ENCODE data around the gene CCM2.

Gene CCM2

GRCh38 chr7:45102785-45103712 lies 103.0 kb downstream of the CCM2 start:
- no peak overlapping the region for H3K9ac ChIP-seq (ENCODE audit: low read depth, low read length)
- no peaks in the 10 kb centered on the region for H3K27me3 ChIP-seq (ENCODE audit: insufficient read depth, low read length)
- H3K36me3 ChIP-seq (ENCODE audit: insufficient read depth, low read length) = peaks cover 94% of the 10 kb centered on the region
- no peaks in the 10 kb centered on the region for H3K4me1 ChIP-seq (ENCODE audit: insufficient read depth, low read length)
- H3K4me3 ChIP-seq (ENCODE audit: low read length) = no peak overlapping the region
- WGBS = 91% methylated on average over 14 of the region's 14 CpGs
- H3K27ac ChIP-seq (ENCODE audit: low read depth, low read length) = no peak overlapping the region
- H3K9me3 ChIP-seq (ENCODE audit: insufficient read depth, low read depth, low read length) = no peaks in the 10 kb centered on the region

- peaks cover 100% of the 10 kb centered on the region for H3K36me3 ChIP-seq (ENCODE audit: insufficient read depth, low read length)
- H3K27ac ChIP-seq (ENCODE audit: low read depth, low read length) = no peak overlapping the region
- WGBS = 95% methylated on average over 17 of the region's 17 CpGs
- H3K4me1 ChIP-seq (ENCODE audit: insufficient read depth, low read length) = no peaks in the 10 kb centered on the region
- no peak overlapping the region for H3K4me3 ChIP-seq (ENCODE audit: low read length)
- no peaks in the 10 kb centered on the region for H3K9me3 ChIP-seq (ENCODE audit: insufficient read depth, low read depth, low read length)
- H3K27me3 ChIP-seq (ENCODE audit: insufficient read depth, low read length) = no peaks in the 10 kb centered on the region
- H3K9ac ChIP-seq (ENCODE audit: low read depth, low read length) = no peak overlapping the region
These were observed 104.2 kb downstream of the CCM2 start for GRCh38 chr7:45103958-45104843.

- Histone ChIP-seq H3K9me3 (ENCODE audit: insufficient read depth, low read depth, low read length) (no peaks in the 10 kb centered on the region), H3K4me1 (ENCODE audit: insufficient read depth, low read length) (no peaks in the 10 kb centered on the region), H3K27ac (ENCODE audit: low read depth, low read length) (no peak overlapping the region), H3K9ac (ENCODE audit: low read depth, low read length) (no peak overlapping the region), H3K36me3 (ENCODE audit: insufficient read depth, low read length) (peaks cover 94% of the 10 kb centered on the region), H3K27me3 (ENCODE audit: insufficient read depth, low read length) (no peaks in the 10 kb centered on the region), H3K4me3 (ENCODE audit: low read length) (no peak overlapping the region)
- 96% methylated on average over 12 of the region's 12 CpGs for WGBS
These were observed 105.0 kb downstream of the CCM2 start for GRCh38 chr7:45104844-45105587.

GRCh38 chr7:45105588-45106188 lies 105.7 kb downstream of the CCM2 start:
- no peaks in the 10 kb centered on the region for H3K4me1 ChIP-seq (ENCODE audit: insufficient read depth, low read length)
- H3K27me3 ChIP-seq (ENCODE audit: insufficient read depth, low read length) = no peaks in the 10 kb centered on the region
- no peak overlapping the region for H3K27ac ChIP-seq (ENCODE audit: low read depth, low read length)
- no peaks in the 10 kb centered on the region for H3K9me3 ChIP-seq (ENCODE audit: insufficient read depth, low read depth, low read length)
- peaks cover 87% of the 10 kb centered on the region for H3K36me3 ChIP-seq (ENCODE audit: insufficient read depth, low read length)
- 95% methylated on average over 8 of the region's 8 CpGs for WGBS
- no peak overlapping the region for H3K9ac ChIP-seq (ENCODE audit: low read depth, low read length)
- H3K4me3 ChIP-seq (ENCODE audit: low read length) = no peak overlapping the region

- H3K9me3 ChIP-seq (ENCODE audit: insufficient read depth, low read depth, low read length) = no peaks in the 10 kb centered on the region
- H3K27ac ChIP-seq (ENCODE audit: low read depth, low read length) = no peak overlapping the region
- peaks cover 76% of the 10 kb centered on the region for H3K36me3 ChIP-seq (ENCODE audit: insufficient read depth, low read length)
- H3K4me3 ChIP-seq (ENCODE audit: low read length) = no peak overlapping the region
- H3K4me1 ChIP-seq (ENCODE audit: insufficient read depth, low read length) = no peaks in the 10 kb centered on the region
- H3K27me3 ChIP-seq (ENCODE audit: insufficient read depth, low read length) = no peaks in the 10 kb centered on the region
- WGBS = 88% methylated on average over 8 of the region's 8 CpGs
- H3K9ac ChIP-seq (ENCODE audit: low read depth, low read length) = no peak overlapping the region
These were observed 106.8 kb downstream of the CCM2 start for GRCh38 chr7:45106820-45107219.

- H3K9ac ChIP-seq (ENCODE audit: low read depth, low read length) = no peak overlapping the region
These were observed 107.4 kb downstream of the CCM2 start for GRCh38 chr7:45107356-45107755.

GRCh38 chr7:45108863-45109262 lies 108.9 kb downstream of the CCM2 start:
- H3K9me3 ChIP-seq (ENCODE audit: insufficient read depth, low read depth, low read length) = no peaks in the 10 kb centered on the region
- peaks cover 56% of the 10 kb centered on the region for H3K36me3 ChIP-seq (ENCODE audit: insufficient read depth, low read length)
- no peak overlapping the region for H3K9ac ChIP-seq (ENCODE audit: low read depth, low read length)
- peaks cover 10% of the 10 kb centered on the region; the same call in 1 of the 2 replicates for H3K27me3 ChIP-seq (ENCODE audit: insufficient read depth, low read length)
- 95% methylated on average over 8 of the region's 8 CpGs for WGBS
- no peak overlapping the region for H3K4me3 ChIP-seq (ENCODE audit: low read length)
- H3K4me1 ChIP-seq (ENCODE audit: insufficient read depth, low read length) = no peaks in the 10 kb centered on the region
- no peak overlapping the region for H3K27ac ChIP-seq (ENCODE audit: low read depth, low read length)

More at GRCh38 chr7:45107356-45107755, 107.4 kb downstream of the CCM2 start:
- Histone ChIP-seq H3K36me3 (ENCODE audit: insufficient read depth, low read length) (peaks cover 71% of the 10 kb centered on the region), H3K4me3 (ENCODE audit: low read length) (no peak overlapping the region), H3K4me1 (ENCODE audit: insufficient read depth, low read length) (no peaks in the 10 kb centered on the region), H3K27me3 (ENCODE audit: insufficient read depth, low read length) (no peaks in the 10 kb centered on the region), H3K27ac (ENCODE audit: low read depth, low read length) (no peak overlapping the region), H3K9me3 (ENCODE audit: insufficient read depth, low read depth, low read length) (no peaks in the 10 kb centered on the region)
- WGBS = 98% methylated on average over 2 of the region's 3 CpGs

- under 1% methylated on average over 64 of the region's 64 CpGs for WGBS
- peak within 1 kb of the TSS; percentile 99 for H3K9ac ChIP-seq (ENCODE audit: low read depth, low read length)
- H3K27ac ChIP-seq (ENCODE audit: low read depth, low read length) = peak within 1 kb of the TSS; percentile 89
- H3K4me1 ChIP-seq (ENCODE audit: insufficient read depth, low read length) = no peaks in the 10 kb centered on the region
- H3K9me3 ChIP-seq (ENCODE audit: insufficient read depth, low read depth, low read length) = no peaks in the 10 kb centered on the region
- H3K27me3 ChIP-seq (ENCODE audit: insufficient read depth, low read length) = peaks cover 25% of the 10 kb centered on the region
- peaks cover 29% of the 10 kb centered on the region for H3K36me3 ChIP-seq (ENCODE audit: insufficient read depth, low read length)
- H3K4me3 ChIP-seq (ENCODE audit: low read length) = peak within 1 kb of the TSS; percentile 93
These were observed 111.6 kb downstream of the CCM2 start, which contains the start of gene TBRG4 for GRCh38 chr7:45111298-45112223. TBRG4 (minus strand) TSS chr7:45111697; CDS start chr7:45109237, 2,460 bp downstream.

- no peak overlapping the region for H3K9ac ChIP-seq (ENCODE audit: low read depth, low read length)
- H3K27ac ChIP-seq (ENCODE audit: low read depth, low read length) = no peak overlapping the region
These were observed 112.6 kb downstream of the CCM2 start for GRCh38 chr7:45112648-45113047.

More at GRCh38 chr7:45112648-45113047, 112.6 kb downstream of the CCM2 start:
- peak overlapping the region; percentile 93 for H3K4me3 ChIP-seq (ENCODE audit: low read length)
- H3K27me3 ChIP-seq (ENCODE audit: insufficient read depth, low read length) = peaks cover 27% of the 10 kb centered on the region
- peaks cover 18% of the 10 kb centered on the region for H3K36me3 ChIP-seq (ENCODE audit: insufficient read depth, low read length)
- H3K9me3 ChIP-seq (ENCODE audit: insufficient read depth, low read depth, low read length) = no peaks in the 10 kb centered on the region
- H3K4me1 ChIP-seq (ENCODE audit: insufficient read depth, low read length) = no peaks in the 10 kb centered on the region
- 92% methylated on average over 1 of the region's 1 CpG for WGBS
